IMR-90 (cell line): Measurements from ENCODE around the gene CRTAC1. TPM values are rescaled to one million over a fixed set of nuclear protein-coding genes. Genes with fewer than 3 reads are reported as not detected.

Source experiments
- ATAC-seq: fragments of 200-7000 bp; cut with Tn5 transposase; 2 replicates; pipeline ENCODE4 v1.9.1; 2020; ENCODE audit warnings: low read depth, mild to moderate bottlenecking, moderate library complexity
- BruUV-seq: library from RNA; stranded (reverse); fragments of 400-500 nt; replicated peaks from 2 replicates; lab custom pipeline; 2021; lab: Mats Ljungman, UMichigan
- CTCF ChIA-PET: fragments of 300-600 bp; formaldehyde crosslinking; extraction: SDS; loops from one replicate; lab custom pipeline; 2021; ENCODE audit warnings: antibody characterized with exemption; lab: Yijun Ruan, JAX
- POLR2A ChIA-PET: fragments of 300-600 bp; sonication (Branson Sonifier 250); formaldehyde crosslinking; loops from one replicate; lab custom pipeline; 2022; ENCODE audit warnings: antibody characterized with exemption; ENCODE audit not compliant: unreplicated experiment; lab: Charles Lee
- DNase-seq: peaks from one replicate; pipeline ENCODE4 v3.0.0; 2013
- H2AFZ ChIP-seq: replicated peaks from 2 replicates; pipeline ENCODE3; 2013; ENCODE audit warnings: low read length, mild to moderate bottlenecking; ENCODE audit not compliant: poor library complexity
- H2AK5ac ChIP-seq: 2 replicates; pipeline ENCODE4 v1.6.1; 2013; ENCODE audit warnings: low read depth, low read length, inconsistent platforms
- H2AK9ac ChIP-seq: replicated peaks from 2 replicates; pipeline ENCODE3; 2013; ENCODE audit warnings: mild to moderate bottlenecking, low read depth, low read length, moderate library complexity; ENCODE audit not compliant: poor library complexity
- H2BK120ac ChIP-seq: 2 replicates; pipeline ENCODE4 v1.6.1; 2013; ENCODE audit warnings: low read depth, low read length, inconsistent platforms
- H2BK15ac ChIP-seq: 3 replicates; pipeline ENCODE4 v1.6.1; 2013; ENCODE audit warnings: low read depth, low read length, inconsistent platforms
- H2BK20ac ChIP-seq: 2 replicates; pipeline ENCODE4 v1.6.1; 2013; ENCODE audit warnings: low read depth, mild to moderate bottlenecking, inconsistent platforms, low read length, moderate library complexity
- H2BK5ac ChIP-seq: 2 replicates; pipeline ENCODE4 v1.6.1; 2013; ENCODE audit warnings: mild to moderate bottlenecking, low read depth, low read length, inconsistent platforms; ENCODE audit not compliant: poor library complexity, severe bottlenecking
- H3K14ac ChIP-seq: replicated peaks from 2 replicates; pipeline ENCODE4 v1.6.1; 2013; ENCODE audit warnings: low read depth, low read length, inconsistent platforms
- H3K18ac ChIP-seq: 2 replicates; pipeline ENCODE4 v1.6.1; 2013; ENCODE audit warnings: low read depth, low read length, control low read depth
- H3K23ac ChIP-seq: 2 replicates; pipeline ENCODE4 v1.6.1; 2013; ENCODE audit warnings: low read depth, low read length, inconsistent platforms
- H3K27ac ChIP-seq: 2 replicates; pipeline ENCODE4 v1.5.1; 2013; ENCODE audit warnings: mild to moderate bottlenecking, control low read depth, low read length; ENCODE audit not compliant: insufficient read depth
- H3K27me3 ChIP-seq: 2 replicates; pipeline ENCODE4 v1.6.1; 2013; ENCODE audit warnings: low read length; ENCODE audit not compliant: control insufficient read depth, insufficient read depth
- H3K36me3 ChIP-seq: 2 replicates; pipeline ENCODE4 v1.6.1; 2013; ENCODE audit warnings: low read length, mixed read lengths; ENCODE audit not compliant: control insufficient read depth, insufficient read depth
- H3K4ac ChIP-seq: 2 replicates; pipeline ENCODE4 v1.6.1; 2013; ENCODE audit warnings: low read depth, low read length, inconsistent platforms
- H3K4me1 ChIP-seq: 2 replicates; pipeline ENCODE4 v1.6.1; 2013; ENCODE audit warnings: low read length, mixed read lengths; ENCODE audit not compliant: control insufficient read depth, insufficient read depth
- H3K4me2 ChIP-seq: 2 replicates; pipeline ENCODE4 v1.6.1; 2013; ENCODE audit warnings: low read depth, mild to moderate bottlenecking, control low read depth, low read length, moderate library complexity
- H3K4me3 ChIP-seq: 2 replicates; pipeline ENCODE4 v1.5.1; 2013; ENCODE audit warnings: low read depth, mild to moderate bottlenecking, control low read depth, low read length, moderate library complexity; ENCODE audit not compliant: insufficient read depth
- H3K56ac ChIP-seq: 2 replicates; pipeline ENCODE4 v1.6.1; 2013; ENCODE audit warnings: low read length, inconsistent platforms; ENCODE audit not compliant: insufficient read depth; ENCODE audit errors: extremely low read depth
- H3K79me1 ChIP-seq, 2 experiments: 2 replicates each; pipeline ENCODE4 v1.6.1; 2013; ENCODE audit warnings: low read length in 2 of 2, inconsistent platforms in 1 of 2, low read depth in 1 of 2
- H3K9ac ChIP-seq: 2 replicates; pipeline ENCODE4 v1.6.1; 2013; ENCODE audit warnings: low read depth, low read length, control low read depth
- H3K9me1 ChIP-seq: 2 replicates; pipeline ENCODE4 v1.6.1; 2013; ENCODE audit warnings: low read length, inconsistent platforms; ENCODE audit not compliant: insufficient read depth
- H3K9me3 ChIP-seq: 2 replicates; pipeline ENCODE4 v1.6.1; 2013; ENCODE audit warnings: low read length; ENCODE audit not compliant: control insufficient read depth, insufficient read depth
- H4K20me1 ChIP-seq: 2 replicates; pipeline ENCODE4 v1.6.1; 2013; ENCODE audit warnings: low read length, inconsistent platforms; ENCODE audit not compliant: insufficient read depth
- H4K5ac ChIP-seq: 2 replicates; pipeline ENCODE4 v1.6.1; 2013; ENCODE audit warnings: mild to moderate bottlenecking, low read depth, low read length, control low read depth
- H4K8ac ChIP-seq, 2 experiments: 2 replicates each; pipeline ENCODE4 v1.6.1; 2013; ENCODE audit warnings: low read depth in 2 of 2, low read length in 2 of 2, control low read depth in 1 of 2, inconsistent platforms in 1 of 2
- H4K91ac ChIP-seq: 2 replicates; pipeline ENCODE4 v1.6.1; 2013; ENCODE audit warnings: low read depth, low read length, inconsistent platforms; ENCODE audit not compliant: insufficient read depth
- CHD1 ChIP-seq: IDR thresholded peaks from 2 replicates; pipeline ENCODE4 v1.6.1; 2012; ENCODE audit warnings: low read depth, low read length, improper control_type of control experiment
- RAD21 ChIP-seq: IDR thresholded peaks from 2 replicates; pipeline ENCODE4 v1.6.1; 2012; ENCODE audit warnings: low read length, improper control_type of control experiment
- RCOR1 ChIP-seq: IDR thresholded peaks from 2 replicates; pipeline ENCODE4 v1.6.1; 2012; ENCODE audit warnings: mild to moderate bottlenecking, low read length, improper control_type of control experiment; ENCODE audit not compliant: insufficient replicate concordance
- WGBS, 2 experiments: methylation state at CpG; one replicate each; pipeline versions ENCODE4 v1.1.5 to v1.1.7; 2013; ENCODE audit warnings: missing lambda C conversion rate in 2 of 2; ENCODE audit not compliant: insufficient read length in 1 of 2; ENCODE audit errors: extremely low coverage in 2 of 2; 5-methylcytosine and 5-hydroxymethylcytosine counted together
- dilution Hi-C: fragments of 300-500 bp; cut with HindIII; formaldehyde crosslinking; loops from one replicate; pipeline ENCODE4 v1.14.3; 2018; ENCODE audit warnings: low sequenced_read_pairs; ENCODE audit not compliant: unreplicated experiment
- in situ Hi-C: fragments of 300-500 bp; cut with MboI; formaldehyde crosslinking; loops from 3 replicates; pipeline ENCODE4 v1.14.3; 2019; ENCODE audit warnings: low sequenced_read_pairs, inconsistent platforms, mixed read lengths
- intact Hi-C: fragments of 100-400 bp; cut with micrococcal nuclease; formaldehyde crosslinking; loops from 2 replicates; pipeline ENCODE4 v1.10.0; 2022
- polyA plus RNA-seq, 3 experiments: library from polyadenylated mRNA; depleted of rRNA; stranded (reverse); fragments of >200 nt; gene quantifications; 2 replicates each; pipeline ENCODE4 v1.2.3, GENCODE V29; 2012; ENCODE audit warnings: low replicate concordance in 1 of 3
- total RNA-seq: library from RNA; depleted of rRNA; stranded (reverse); fragments of >200 nt; gene quantifications from 2 replicates; pipeline ENCODE4 v1.2.3, GENCODE V29; 2012
- TF ChIP-seq, protein P1 (sequence below): fragments of 150-350 bp; IDR thresholded peaks from 2 replicates; pipeline ENCODE4 v1.6.1; 2016; ENCODE audit warnings: low read depth, mild to moderate bottlenecking, low read length, moderate library complexity, borderline replicate concordance

The CRTAC1 gene
- total and polyA plus RNA-seq, 2 of the 4 experiments (the other 2 are of a cell fraction): not detected

DNA sequence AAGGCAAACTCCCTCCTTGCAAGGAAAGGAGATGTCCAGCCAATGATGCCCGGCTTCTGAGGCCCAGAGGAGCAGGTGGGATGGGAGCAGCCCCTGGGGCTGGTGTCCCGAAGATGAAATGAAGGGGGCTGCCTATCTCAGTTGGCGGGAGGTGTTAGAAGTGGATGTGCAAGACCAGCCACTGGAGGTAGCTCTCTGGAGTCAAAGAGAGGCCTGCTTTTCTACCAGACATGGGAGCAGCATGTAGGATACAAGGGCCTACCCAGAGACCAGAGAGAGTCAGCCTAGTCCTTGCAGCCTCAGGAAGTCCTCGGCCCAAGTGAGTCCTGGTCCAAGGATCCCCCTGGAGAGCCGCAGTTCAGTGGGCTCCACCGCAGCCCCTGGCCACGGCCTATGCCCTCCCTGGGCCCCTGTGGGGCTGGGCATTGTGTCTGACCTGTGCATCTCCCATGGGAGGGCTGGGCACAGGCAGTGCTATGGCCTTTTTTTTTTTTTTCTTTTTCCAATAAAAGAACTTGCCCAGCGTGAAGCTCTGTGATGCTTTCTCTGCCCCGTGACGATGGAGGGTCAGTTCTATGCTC, 163.1 kb downstream of the CRTAC1 start:
- H3K9ac ChIP-seq: no peak overlapping the region
- dilution Hi-C loops: no loop called here
- no peak overlapping the region for H4K91ac ChIP-seq
- in situ Hi-C loops: no loop called here
- no peak overlapping the region for H2BK5ac ChIP-seq
- H3K14ac ChIP-seq: no peak overlapping the region
- TF ChIP-seq CHD1 (no peak), RCOR1 (no peak), RAD21 (no peak)
- TF ChIP-seq, protein P1, sequence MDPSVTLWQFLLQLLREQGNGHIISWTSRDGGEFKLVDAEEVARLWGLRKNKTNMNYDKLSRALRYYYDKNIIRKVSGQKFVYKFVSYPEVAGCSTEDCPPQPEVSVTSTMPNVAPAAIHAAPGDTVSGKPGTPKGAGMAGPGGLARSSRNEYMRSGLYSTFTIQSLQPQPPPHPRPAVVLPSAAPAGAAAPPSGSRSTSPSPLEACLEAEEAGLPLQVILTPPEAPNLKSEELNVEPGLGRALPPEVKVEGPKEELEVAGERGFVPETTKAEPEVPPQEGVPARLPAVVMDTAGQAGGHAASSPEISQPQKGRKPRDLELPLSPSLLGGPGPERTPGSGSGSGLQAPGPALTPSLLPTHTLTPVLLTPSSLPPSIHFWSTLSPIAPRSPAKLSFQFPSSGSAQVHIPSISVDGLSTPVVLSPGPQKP: no peak
- no peak overlapping the region for H3K18ac ChIP-seq
- H3K23ac ChIP-seq: no peak overlapping the region
- no peak overlapping the region for H3K4me2 ChIP-seq
- H4K20me1 ChIP-seq: no peaks in the 10 kb centered on the region
- no peak overlapping the region for H2BK120ac ChIP-seq
- no peak overlapping the region for H3K4ac ChIP-seq
- no peak for ATAC-seq
- H3K27me3 ChIP-seq: peaks cover 49% of the 10 kb centered on the region
- no peak overlapping the region for H2BK15ac ChIP-seq
- WGBS, 2 experiments: 44% methylated on average over 3 of the region's 10 CpGs; no CpG with 5 or more reads in 1 of the 2 experiments
- no peak overlapping the region for H2BK20ac ChIP-seq
- H3K36me3 ChIP-seq: no peaks in the 10 kb centered on the region
- no peaks in the 10 kb centered on the region for H3K4me1 ChIP-seq
- H2AK5ac ChIP-seq: no peak overlapping the region
- no peak overlapping the region for H2AFZ ChIP-seq
- H4K8ac ChIP-seq: no peak overlapping the region
- no peak overlapping the region for H4K5ac ChIP-seq
- ChIA-PET POLR2A (interaction anchor here (0.6 kb wide), 1 partner anchor 45 kb away, joined by 3 read pairs; no protein-coding TSS in a partner anchor), CTCF (no interaction called here)
- H2AK9ac ChIP-seq: no peak overlapping the region
- BruUV-seq: no TSS peak
- no peak overlapping the region for H3K27ac ChIP-seq
- no peak overlapping the region for H3K4me3 ChIP-seq
- intact Hi-C loops: no loop called here
- no peaks in the 10 kb centered on the region for H3K79me1 ChIP-seq
- no peak overlapping the region for H3K56ac ChIP-seq
- no peak for DNase-seq
- H3K9me1 ChIP-seq: no peaks in the 10 kb centered on the region
- H3K9me3 ChIP-seq: no peaks in the 10 kb centered on the region
